ENCODE data around the gene MICALL2. TPM values are rescaled to one million over a fixed set of nuclear protein-coding genes. Genes with fewer than 3 reads are reported as not detected.

The MICALL2 gene
- polyA plus RNA-seq, 1 of the 3 experiments (the other 2 are of a cell fraction) = 38.8 TPM

DNA sequence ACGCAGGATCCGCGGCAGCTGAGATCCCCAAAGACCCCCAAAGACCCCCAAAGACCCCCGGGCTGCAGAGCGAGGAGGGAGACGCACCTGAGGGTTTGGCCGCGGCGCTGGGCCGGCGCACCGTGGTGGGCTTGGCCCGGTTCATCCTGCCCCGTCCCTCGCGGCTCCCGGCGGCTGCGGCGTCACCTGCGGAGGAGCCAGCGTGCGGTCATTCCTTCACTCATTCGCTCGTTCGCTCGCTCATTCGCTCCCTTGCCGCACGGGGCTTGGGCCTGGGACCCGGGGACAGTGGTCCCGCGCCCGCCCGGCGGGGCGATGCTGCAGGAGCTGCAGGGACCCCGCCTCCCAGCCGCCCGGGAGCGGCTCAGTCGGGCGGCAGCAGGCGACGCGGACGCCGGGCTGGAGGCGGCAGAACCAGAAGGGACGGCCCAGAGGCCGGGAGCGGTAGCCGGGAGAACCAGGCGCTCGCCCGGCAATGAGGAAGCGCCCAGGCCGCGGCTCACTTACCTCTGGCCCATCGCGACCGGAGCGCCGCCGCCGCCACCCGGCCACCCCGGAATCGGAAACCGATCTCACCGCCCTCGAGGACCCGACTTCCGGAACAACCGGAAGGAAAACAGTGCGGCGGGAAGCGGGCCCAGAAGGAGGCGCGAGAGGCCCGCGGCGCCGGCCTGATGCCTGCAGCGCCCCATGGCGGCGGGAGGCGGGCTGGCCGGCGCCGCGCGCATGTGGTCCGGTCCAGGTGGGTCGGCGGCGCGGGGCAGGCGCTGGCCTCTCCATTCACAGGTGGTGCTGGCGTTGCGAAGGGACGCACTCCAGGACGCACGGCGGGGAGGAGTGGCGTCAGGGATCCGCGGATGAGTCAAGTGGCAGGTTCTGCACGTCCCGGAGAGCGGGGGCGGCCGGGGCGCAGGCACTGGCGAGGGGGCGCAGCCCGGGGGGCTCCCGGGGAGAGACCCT is 44.8 kb upstream of the MICALL2 start, which contains the start of gene INTS1 (continued):
- TF ChIP-seq, protein P1, sequence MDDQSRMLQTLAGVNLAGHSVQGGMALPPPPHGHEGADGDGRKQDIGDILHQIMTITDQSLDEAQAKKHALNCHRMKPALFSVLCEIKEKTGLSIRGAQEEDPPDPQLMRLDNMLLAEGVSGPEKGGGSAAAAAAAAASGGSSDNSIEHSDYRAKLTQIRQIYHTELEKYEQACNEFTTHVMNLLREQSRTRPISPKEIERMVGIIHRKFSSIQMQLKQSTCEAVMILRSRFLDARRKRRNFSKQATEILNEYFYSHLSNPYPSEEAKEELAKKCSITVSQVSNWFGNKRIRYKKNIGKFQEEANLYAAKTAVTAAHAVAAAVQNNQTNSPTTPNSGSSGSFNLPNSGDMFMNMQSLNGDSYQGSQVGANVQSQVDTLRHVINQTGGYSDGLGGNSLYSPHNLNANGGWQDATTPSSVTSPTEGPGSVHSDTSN (IDR thresholded peaks at IDR 0.05) = 0 out of 2 replicates have a peak, but pooled peaks have one; percentile 32
- TF ChIP-seq, protein P2, sequence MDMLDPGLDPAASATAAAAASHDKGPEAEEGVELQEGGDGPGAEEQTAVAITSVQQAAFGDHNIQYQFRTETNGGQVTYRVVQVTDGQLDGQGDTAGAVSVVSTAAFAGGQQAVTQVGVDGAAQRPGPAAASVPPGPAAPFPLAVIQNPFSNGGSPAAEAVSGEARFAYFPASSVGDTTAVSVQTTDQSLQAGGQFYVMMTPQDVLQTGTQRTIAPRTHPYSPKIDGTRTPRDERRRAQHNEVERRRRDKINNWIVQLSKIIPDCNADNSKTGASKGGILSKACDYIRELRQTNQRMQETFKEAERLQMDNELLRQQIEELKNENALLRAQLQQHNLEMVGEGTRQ (IDR thresholded peaks at IDR 0.05; ENCODE audit: borderline replicate concordance, low read depth, low read length) = no peak
- peak; percentile 32; the same call in 1 of the 2 replicates for TF ChIP-seq RAD21 (IDR thresholded peaks at IDR 0.05; ENCODE audit: low read length)
- TF ChIP-seq TAF1 (IDR thresholded peaks at IDR 0.05; ENCODE audit: borderline replicate concordance, low read depth, low read length) = peak; percentile 98
- peak; percentile 92 for TF ChIP-seq POLR2AphosphoS5 (IDR thresholded peaks at IDR 0.05; ENCODE audit: low read depth, low read length)
- TF ChIP-seq FOSL2 (IDR thresholded peaks at IDR 0.05; ENCODE audit: borderline replicate concordance, low read depth) = no peak
- peak; percentile 93 for TF ChIP-seq MXI1 (IDR thresholded peaks at IDR 0.05; ENCODE audit: low read depth, low read length)
- TF ChIP-seq, protein P3, sequence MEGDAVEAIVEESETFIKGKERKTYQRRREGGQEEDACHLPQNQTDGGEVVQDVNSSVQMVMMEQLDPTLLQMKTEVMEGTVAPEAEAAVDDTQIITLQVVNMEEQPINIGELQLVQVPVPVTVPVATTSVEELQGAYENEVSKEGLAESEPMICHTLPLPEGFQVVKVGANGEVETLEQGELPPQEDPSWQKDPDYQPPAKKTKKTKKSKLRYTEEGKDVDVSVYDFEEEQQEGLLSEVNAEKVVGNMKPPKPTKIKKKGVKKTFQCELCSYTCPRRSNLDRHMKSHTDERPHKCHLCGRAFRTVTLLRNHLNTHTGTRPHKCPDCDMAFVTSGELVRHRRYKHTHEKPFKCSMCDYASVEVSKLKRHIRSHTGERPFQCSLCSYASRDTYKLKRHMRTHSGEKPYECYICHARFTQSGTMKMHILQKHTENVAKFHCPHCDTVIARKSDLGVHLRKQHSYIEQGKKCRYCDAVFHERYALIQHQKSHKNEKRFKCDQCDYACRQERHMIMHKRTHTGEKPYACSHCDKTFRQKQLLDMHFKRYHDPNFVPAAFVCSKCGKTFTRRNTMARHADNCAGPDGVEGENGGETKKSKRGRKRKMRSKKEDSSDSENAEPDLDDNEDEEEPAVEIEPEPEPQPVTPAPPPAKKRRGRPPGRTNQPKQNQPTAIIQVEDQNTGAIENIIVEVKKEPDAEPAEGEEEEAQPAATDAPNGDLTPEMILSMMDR (IDR thresholded peaks at IDR 0.05) = peak; percentile 93
- no peak for TF ChIP-seq JUND (IDR thresholded peaks at IDR 0.05)
- no peak for TF ChIP-seq FOXM1 (IDR thresholded peaks at IDR 0.05; ENCODE audit: low read depth)
- peak; percentile 92 for TF ChIP-seq ELF1 (IDR thresholded peaks at IDR 0.05)

DNA sequence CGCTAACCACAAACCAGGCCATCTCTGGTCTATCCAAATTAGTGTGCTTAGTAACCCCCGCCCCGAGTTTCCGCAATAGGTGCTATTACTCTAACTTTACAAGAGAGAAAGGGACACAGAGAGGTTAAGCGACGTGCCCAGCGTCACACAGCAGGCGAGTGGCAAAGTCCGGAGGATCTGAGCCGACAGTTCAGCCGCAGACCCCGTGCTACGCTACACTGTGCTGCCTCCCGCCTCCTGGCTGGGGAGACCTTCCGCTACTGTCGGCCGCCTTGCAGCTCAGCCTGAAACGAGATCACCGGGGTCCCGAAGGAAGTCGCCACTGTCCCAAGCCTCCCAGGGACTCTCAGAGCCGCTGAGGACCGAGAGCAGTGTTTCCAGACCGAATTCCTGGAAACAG is 44.1 kb upstream of the MICALL2 start:
- ChIA-PET POLR2A (no interaction called here), CTCF (interaction anchor here (0.6 to 4.3 kb wide), 9 partner anchors 10 to 78 kb away, joined by 3 to 31 read pairs (median 4); no protein-coding TSS in a partner anchor)
- Histone ChIP-seq H3K4me1 (ENCODE audit: control insufficient read depth in 1 of 2, insufficient read depth in 2 of 2, low read depth in 1 of 2, low read length in 1 of 2) (peaks cover 5 to 29% of the 10 kb centered on the region in 2 experiments; a peak in 2 of 4 replicates), H2AFZ (ENCODE audit: low read depth) (no peak overlapping the region), H4K20me1 (ENCODE audit: insufficient read depth) (peaks cover 31% of the 10 kb centered on the region), H3K4me2 (peak overlapping the region; percentile 100), H3K9ac (peak overlapping the region; percentile 95), H3K9me2 (no peaks in the 10 kb centered on the region), H3K36me3 (replicated peaks in 1 of 2; ENCODE audit: control insufficient read depth in 1 of 2, insufficient read depth in 2 of 2, low read length in 1 of 2) (peaks cover 18 to 36% of the 10 kb centered on the region in 2 experiments), H3K9me3 (no peaks in the 10 kb centered on the region), H3K79me2 (ENCODE audit: insufficient read depth) (peaks cover 42% of the 10 kb centered on the region), H3K4me3 (ENCODE audit: low read depth in 2 of 2, low read length in 1 of 2) (peak overlapping the region; percentile 87 to 96), H3K27me3 (ENCODE audit: insufficient read depth) (no peaks in the 10 kb centered on the region), H3K27ac (ENCODE audit: low read depth in 2 of 2, low read length in 1 of 2) (peak overlapping the region in 1 of 2 experiments; percentile 50; a peak in 1 of 4 replicates), H3F3A (replicated peaks; ENCODE audit: insufficient read depth) (peaks cover 11% of the 10 kb centered on the region)
- no peak for TF ChIP-seq FOXJ3 (CRISPR knock-in tag; IDR thresholded peaks at IDR 0.05)
- TF ChIP-seq MXI1 (IDR thresholded peaks at IDR 0.05; ENCODE audit: low read depth, low read length) = no peak
- TF ChIP-seq, protein P3 (IDR thresholded peaks at IDR 0.05) = no peak
- no peak for TF ChIP-seq TAF1 (IDR thresholded peaks at IDR 0.05; ENCODE audit: borderline replicate concordance, low read depth, low read length)
- no peak for TF ChIP-seq RAD21 (IDR thresholded peaks at IDR 0.05; ENCODE audit: low read length)
- TF ChIP-seq, protein P4, sequence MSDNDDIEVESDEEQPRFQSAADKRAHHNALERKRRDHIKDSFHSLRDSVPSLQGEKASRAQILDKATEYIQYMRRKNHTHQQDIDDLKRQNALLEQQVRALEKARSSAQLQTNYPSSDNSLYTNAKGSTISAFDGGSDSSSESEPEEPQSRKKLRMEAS (IDR thresholded peaks at IDR 0.05; ENCODE audit: low read depth) = no peak
- no peak for DNase-seq
- WGBS (ENCODE audit: low lambda C conversion rate) = 9% methylated on average over 24 of the region's 24 CpGs

Measured in SK-N-SH (cell line).